GM19455 (cell line): Measurements from ENCODE around the gene ZBTB7B.
A peak's percentile ranks its signal among the peaks of the same experiment; 100 is the strongest.
"Not testable (repeated sequence)": the region's sequence is repeated elsewhere in the genome, so short reads cannot be mapped to it uniquely, and the experiment has no call there.

ENCODE experiments used
- ATAC-seq: cut with Tn5 transposase; IDR thresholded peaks from one replicate; pipeline ENCODE4 v1.9.1; 2021; ENCODE audit not compliant: unreplicated experiment

The ZBTB7B gene

GRCh38 chr1:154988058-154988954, 14.3 kb upstream of the ZBTB7B start:
- ATAC-seq = no peak

DNA sequence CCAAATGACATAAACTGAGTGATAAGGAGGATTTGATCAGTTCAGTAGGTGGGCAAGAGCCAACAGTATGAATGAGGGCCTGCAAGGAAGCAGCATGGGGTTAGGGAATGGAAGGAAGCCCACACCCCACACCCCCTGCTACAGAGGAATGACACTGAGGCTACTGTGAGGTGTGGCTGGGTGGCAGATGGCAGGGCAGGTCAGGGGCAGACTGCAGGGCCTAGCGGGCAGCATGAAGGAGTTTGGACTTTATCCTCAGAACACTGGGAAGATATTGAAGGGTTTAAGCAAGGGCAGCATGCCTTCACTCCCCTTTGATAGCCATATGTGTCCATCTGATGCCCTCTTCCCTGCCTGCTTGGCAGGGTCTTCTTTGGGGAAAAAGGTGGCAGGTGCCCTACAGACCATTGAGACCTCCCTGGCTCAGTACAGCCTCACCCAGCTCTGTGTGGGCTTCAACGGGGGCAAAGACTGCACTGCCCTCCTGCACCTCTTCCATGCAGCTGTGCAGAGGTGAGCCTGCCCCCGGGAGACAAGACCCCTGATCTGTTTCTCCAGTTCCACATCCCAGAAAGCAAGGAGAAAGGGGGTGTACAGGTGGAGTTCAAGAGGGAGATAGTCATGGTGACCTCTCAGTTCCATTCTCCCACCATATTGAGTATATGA, 13.3 kb upstream of the ZBTB7B start:
- no peak for ATAC-seq

DNA sequence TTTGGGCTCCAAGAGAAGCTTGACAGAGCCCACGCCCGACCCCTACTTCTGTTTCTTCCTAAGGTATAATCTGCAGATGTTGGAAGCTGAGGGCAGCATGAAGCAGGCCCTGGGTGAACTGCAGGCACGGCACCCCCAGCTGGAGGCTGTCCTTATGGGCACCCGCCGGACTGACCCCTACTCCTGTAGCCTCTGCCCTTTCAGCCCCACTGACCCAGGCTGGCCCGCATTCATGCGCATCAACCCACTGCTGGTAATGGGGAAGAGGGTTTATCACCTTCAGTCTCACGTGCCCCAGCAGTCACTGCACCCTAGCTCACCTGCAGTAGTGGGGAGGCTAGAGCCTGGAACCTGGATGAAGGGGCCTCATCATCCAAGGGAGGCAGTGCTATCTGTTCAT, 12.3 kb upstream of the ZBTB7B start:
- ATAC-seq = no peak

DNA sequence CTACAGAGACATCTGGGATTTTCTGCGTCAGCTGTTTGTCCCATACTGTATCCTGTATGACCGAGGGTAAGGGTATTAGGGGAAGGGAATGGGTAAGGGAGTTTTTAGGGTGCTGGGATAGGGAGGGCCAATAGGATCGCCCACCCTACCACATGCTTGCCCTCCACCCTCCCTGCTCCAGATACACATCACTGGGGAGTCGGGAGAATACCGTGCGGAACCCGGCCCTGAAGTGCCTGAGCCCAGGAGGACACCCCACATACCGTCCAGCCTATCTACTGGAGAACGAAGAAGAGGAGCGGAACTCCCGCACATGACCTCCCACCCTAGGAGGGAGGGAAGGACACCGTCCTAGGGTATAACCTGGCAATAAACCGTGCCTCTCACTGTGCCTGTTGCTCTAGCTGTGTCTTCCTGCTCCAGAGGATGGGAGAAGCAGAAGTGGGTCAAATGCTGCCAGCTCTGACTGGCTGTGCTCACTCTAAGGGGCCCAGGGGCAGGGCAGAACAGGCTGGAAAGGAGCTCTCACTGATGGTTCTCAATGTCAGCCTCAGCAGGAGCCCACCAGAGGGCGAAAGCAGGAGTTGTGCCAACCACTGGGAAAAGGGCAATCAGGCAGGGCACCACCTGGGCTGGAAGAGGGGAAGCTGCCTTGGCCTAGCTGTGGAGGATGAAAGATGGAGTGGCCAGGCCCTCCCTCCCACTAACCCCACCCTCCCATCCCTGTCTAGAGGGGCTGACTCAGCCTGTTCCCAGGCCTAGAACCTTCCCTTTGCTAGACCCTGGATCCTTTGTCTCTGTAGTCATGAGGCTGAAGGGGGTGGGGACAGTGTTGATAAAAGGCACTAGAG, 9.7 kb upstream of the ZBTB7B start:
- no peak for ATAC-seq

GRCh38 chr1:154993572-154994268, 8.9 kb upstream of the ZBTB7B start, which contains the start of gene LENEP:
Gene LENEP (plus strand): TSS chr1:154993586. CDS start chr1:154993608, 22 bp downstream.
- no peak for ATAC-seq

GRCh38 chr1:154994269-154994587, 8.4 kb upstream of the ZBTB7B start:
- ATAC-seq = no peak

- no peak for ATAC-seq
Measured at GRCh38 chr1:154994591-154994990, 8.0 kb upstream of the ZBTB7B start.

- ATAC-seq = not testable (repeated sequence)
Measured at GRCh38 chr1:154995301-154995983, 7.2 kb upstream of the ZBTB7B start.

DNA sequence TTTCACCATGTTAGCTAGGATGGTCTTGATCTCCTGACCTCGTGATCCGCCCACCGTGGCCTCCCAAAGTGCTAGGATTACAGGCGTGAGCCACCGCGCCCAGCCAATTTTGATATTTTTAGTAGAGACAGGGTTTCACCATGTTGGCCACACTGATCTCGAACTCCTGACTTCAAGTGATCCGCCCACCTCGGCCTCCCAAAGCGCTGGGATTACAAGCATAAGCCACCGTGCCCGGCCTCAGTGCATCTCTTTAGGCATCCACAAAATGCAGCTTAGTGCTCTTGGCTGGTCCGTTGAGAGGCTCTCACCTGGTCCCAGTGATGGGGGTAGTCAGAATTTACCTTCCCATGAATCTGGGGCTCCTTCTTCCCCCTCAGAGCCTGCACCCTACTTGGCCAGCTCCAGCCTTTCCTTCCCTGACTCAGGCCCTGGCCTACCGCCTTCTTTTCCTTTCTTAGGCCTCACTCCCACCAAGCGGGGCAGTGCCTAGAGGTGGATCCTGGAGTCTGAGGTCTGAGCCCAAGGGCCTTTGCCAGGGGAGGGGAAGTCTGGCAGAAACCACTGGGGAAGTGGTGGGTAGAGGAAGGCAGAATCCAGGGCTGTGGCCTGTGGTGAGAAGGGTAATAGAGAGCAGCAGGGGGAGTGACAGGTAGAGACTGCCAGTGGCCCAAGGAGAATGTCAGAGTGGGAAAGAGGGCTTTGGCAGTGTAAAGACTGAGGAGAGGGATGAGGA, 5.5 kb upstream of the ZBTB7B start:
- no peak for ATAC-seq

- no peak for ATAC-seq
Measured at GRCh38 chr1:154998201-154998780, 4.3 kb upstream of the ZBTB7B start.

GRCh38 chr1:154998818-154999570, 3.6 kb upstream of the ZBTB7B start:
- ATAC-seq = no peak

DNA sequence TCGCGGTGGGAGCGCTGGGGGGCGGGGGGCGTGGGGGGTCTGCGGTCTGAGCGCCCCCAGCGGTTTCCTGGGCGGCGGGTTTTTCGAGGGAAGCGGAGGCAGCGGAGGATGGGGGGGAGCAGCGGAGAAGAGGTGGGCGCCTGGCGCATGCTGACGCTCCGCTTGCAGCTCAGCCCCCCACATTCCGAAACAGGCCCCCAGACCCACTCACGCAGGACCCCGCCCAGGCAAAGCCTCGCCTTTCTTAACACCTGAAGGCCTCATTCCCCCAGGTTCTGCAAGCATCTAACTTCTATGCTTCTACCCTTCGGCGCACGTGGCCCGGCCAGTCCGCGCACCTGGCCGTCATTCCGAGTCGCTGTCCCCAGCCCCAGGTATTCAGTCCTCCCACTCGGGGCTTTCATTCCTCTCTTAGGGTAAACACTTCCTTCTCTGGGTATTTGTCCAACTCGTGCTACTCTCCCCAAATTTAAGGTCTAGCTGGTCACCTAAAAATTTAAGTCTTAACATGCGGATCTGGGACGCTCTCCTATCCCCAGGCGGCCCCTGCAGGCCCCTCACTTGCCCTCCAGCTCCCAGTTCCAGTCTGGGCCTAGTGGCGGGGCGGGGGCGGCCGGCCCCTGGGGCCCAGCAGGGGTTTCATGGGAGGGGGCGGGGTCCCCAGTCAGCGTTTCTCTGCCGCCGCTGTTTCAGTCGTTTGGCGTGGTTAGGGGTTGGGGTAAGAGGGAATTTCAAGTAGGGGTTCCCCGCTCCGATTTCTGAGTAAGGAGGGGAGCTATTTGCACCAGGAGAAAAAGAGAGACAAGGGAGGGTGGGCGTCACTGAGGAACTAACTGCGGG, 2.8 kb upstream of the ZBTB7B start:
- ATAC-seq = no peak

- ATAC-seq = no peak
Measured at GRCh38 chr1:155000411-155000725, 2.2 kb upstream of the ZBTB7B start.

DNA sequence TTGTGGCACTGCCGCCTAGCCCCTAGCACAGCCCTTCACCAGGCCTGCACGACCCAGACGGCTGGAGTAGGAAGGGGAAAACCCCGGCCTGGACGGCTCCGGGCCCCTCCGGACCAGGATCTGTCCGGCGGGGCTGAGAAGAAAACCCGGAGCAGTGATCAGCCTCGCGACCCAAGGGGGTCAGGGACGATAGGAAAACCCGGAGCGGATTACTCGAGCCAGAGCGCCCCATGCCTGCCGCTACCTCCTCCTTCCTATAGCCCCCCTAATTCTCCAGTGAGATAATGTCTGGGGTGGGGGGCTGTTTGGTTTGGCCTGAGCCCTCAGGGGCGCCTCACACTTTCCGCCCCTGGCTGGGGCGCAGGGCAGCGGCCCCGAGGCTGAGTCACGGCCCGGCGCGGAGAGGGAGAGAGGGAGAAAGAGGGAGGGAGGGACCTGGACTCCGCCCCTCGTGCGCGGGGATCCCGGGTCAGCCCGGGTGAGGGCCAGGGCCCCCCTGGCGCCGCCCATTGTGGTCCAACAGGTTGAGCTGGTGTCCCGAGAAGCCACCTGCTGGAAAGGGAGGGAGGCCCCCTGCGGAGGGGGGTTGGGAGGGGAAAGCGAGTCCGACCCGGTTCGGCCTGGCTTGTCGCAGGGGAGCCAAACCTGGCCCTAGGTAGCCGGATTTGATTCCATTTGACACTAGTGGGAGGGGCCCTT, 1.7 kb upstream of the ZBTB7B start:
- ATAC-seq = peak; percentile 45

DNA sequence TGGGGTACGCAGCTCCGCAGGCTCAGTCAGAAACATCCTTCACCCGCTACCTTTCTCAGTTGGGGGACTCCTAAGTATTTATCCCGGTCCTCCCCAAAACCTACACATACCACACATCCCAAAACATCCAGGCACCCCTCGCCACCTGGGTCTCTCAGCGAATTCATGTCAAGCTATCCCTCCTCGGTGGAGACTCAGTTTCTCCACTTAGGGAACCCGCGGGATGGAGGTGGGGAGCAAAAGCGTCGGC, 1.3 kb upstream of the ZBTB7B start:
- ATAC-seq = no peak

DNA sequence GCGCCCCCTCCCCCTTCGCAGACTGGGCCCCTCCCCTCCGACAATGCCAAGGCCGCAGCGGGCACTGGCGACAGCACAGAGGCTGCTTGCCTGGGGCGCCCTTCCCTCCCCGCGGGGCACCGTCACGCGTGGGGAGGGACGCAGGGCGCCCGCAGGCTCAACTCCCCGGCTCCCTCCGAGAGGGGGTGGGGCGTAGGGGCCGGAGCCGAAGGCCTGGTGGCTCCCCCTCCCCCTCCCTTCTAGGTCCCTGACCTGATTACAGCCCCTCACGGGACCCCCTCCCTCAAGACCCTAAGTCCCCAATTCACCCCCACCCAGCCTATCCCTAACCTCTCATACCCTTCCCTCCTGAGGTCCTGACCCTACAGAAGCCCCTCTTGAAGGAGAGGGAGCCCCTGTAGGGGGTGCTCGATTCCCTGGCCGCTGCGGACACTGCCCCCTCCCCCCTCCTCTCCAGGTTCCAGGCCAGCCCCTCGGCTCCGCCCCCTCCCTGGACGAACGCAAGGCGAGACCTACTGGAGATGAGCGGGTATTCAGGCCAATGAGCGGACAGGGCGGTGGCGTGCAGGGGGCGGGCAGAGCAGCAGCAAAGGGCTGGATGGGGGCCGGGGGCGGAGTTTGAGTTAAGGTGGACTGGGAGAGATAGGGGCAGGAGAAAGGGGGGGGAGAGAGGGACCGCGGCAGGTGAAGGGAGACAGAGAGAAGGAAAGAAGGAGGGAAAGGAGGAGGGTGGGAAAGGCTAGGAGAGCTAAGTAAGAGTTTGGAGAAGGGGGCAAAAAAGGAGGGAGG, 733 bp upstream of the ZBTB7B start:
- peak; percentile 49 for ATAC-seq
